GM12874 (cell line): ENCODE data around the gene CD40.

Experiments
- TF ChIP-seq, protein P1 (sequence below): IDR thresholded peaks from 2 replicates; pipeline ENCODE4 v1.5.1; 2011; ENCODE audit warnings: low read depth, mild to moderate bottlenecking, control low read depth, low read length, moderate library complexity; ENCODE audit not compliant: insufficient read depth

The CD40 gene

DNA sequence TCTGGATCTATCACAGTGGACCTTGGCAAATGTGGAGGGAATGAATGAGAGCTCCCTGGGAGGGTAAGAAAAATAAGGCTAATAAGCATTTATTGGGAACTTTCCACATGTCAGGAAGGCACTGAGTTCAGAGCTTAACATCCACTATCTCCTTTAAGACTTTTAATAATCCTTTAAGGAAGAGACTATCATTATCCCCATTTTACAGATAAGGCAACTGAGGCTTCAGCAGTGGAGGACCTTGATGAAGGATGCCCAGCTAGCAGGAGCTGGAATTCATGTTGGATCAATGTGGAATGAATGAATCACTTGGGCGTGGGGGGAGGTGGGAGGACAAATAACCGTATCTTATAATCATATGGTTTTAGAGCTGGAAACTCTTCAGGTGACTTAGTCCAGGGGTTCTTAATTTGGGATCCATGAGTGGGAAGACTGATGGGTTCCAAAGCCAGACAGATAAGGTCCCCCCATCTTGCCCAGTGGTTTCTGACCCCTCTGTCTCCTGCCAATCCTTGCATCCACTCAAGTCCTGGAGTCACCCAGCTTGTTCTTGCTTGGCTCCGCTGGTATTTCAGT lies 54.9 kb downstream of the CD40 start:
- TF ChIP-seq, protein P1, sequence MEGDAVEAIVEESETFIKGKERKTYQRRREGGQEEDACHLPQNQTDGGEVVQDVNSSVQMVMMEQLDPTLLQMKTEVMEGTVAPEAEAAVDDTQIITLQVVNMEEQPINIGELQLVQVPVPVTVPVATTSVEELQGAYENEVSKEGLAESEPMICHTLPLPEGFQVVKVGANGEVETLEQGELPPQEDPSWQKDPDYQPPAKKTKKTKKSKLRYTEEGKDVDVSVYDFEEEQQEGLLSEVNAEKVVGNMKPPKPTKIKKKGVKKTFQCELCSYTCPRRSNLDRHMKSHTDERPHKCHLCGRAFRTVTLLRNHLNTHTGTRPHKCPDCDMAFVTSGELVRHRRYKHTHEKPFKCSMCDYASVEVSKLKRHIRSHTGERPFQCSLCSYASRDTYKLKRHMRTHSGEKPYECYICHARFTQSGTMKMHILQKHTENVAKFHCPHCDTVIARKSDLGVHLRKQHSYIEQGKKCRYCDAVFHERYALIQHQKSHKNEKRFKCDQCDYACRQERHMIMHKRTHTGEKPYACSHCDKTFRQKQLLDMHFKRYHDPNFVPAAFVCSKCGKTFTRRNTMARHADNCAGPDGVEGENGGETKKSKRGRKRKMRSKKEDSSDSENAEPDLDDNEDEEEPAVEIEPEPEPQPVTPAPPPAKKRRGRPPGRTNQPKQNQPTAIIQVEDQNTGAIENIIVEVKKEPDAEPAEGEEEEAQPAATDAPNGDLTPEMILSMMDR = no peak

DNA sequence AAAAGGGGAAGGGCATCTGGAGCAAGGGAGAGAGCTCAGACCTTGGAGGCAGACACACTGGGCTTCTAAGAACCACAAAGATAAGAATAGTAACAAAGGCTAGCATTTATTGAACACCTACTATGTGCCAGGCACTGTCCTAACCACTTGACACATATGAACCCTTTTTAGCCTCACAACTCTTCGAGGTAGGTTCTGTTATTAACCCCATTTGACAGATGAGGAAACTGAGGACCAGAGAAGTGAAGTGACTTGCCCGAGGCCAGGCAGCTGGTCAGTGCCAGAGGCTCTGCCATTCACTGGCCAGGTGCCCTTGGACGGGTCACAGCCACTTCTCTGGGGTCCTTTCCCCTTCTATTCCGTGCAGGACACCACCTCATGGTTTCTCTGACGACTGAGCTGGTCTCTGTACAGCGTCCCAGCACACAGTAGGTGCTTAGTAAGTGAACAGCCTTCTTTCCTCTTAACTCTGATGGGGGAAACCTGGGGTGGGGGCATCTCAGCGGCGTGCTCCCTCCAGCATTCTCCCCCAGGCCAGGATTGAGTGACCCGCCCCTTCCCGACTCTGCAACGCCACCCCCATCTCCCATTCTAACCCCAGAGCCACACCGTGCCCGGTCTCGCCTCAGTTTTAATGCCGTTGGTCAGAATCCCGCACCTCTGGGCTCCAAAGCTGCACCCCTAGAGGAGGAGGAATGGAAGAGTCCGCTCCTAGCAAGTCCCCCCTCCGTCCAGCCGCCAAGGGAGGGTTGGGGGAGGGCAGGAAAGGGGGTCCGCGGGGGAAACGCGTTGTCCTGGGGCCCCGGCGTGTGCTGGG lies 55.7 kb downstream of the CD40 start:
- TF ChIP-seq, protein P1 = no peak

DNA sequence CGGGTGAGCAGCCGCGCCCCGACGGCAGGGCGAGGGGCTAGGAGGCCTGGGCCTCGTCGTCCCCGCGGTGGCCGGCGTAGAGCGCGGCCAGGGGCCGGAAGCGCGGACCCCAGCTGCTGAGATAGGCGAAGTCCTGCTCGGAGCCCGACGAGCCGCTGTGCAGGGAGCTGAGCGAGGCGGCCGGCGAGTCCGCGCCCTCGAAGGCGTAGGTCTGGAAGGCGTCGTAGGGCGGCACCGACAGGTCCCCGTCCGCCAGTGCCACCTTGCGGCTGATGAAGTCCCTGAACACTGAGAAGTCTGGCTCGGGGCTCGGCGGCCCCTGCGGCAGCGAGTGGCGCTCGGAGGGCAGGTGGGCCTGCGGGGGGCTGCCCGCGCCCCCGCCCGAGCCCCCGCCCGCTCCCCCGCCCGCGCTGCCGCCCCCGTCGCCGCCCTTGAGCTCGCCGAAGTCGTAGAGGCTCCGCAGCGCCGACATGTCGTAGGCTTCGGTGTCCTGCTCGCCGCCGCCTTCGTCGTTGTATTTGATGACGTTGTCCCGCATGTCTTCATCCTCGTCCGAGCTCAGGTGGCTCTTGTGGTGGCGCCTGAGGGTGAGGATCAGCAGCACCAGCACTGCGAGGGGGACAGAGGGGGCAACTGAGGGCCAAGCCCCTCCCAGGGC lies 56.5 kb downstream of the CD40 start:
- TF ChIP-seq, protein P1 = peak; percentile 85

DNA sequence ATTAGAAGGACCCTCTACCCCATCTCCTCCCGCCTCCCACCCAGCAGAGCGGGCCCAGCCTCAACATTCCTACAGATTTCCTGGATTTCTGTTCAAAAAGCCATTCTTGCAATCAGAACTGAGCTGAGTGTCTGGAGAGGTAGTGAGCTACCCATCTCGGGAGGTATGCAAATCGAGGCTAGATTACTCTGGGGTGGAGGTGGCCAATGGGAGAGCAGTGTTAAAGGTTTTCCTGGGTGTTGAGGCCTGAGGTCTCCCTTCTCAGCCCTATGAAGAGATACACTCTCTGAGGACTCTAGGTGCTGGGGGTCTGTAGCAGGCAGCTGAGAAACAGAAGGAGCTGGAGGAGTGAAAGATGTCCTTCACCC lies 57.0 kb downstream of the CD40 start:
- TF ChIP-seq, protein P1 = no peak

DNA sequence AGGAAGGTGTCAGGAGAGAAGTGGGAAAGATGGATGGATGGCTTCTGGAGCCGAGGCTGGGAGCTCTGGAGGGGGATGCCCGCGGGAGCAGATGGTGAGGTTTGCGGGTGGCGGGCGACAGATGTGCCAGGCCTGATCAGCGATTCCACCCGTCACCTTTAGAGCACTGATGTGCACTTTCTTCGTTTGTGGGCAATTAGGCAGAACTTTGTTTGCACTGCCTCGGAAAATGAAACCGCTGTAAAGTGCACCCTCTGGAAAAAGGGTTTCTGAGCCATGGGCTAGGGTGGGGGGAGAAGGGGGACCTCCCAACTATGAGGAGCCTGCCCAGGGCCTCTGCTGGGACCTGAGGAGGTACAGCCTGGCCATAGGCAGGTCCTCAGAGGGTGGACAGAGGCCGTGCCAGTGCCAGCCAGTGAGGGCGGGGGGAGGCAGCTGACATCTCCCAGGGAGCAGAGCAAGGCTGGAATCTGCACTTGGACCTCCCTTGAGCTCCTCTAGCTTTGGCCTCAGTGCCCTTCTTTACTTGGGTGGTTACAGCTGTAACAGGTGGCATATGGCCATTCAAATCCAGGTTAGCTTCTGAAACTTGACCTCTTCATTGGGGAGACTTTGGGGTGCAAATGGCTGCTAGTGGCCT lies 58.7 kb downstream of the CD40 start:
- TF ChIP-seq, protein P1 = no peak

DNA sequence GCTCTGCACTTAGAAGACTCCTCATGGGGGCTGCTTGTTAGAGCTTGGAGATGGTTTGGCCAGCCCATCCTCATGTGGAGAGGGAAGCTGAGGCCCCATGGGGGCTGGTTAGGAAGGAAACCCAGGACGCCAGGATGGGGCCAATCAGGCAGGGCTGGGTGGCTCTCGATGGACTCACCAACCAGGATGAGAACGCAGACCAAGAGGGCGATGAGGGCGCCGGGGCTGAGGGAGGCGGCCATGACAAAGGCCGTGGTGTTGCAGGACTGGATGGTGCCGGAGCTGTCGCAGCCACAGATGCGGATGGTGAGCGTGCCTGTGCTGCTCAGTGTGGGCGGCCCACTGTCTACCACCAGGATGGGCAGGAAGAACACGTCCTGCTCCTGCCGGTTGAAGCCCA lies 59.7 kb downstream of the CD40 start:
- TF ChIP-seq, protein P1 = no peak

DNA sequence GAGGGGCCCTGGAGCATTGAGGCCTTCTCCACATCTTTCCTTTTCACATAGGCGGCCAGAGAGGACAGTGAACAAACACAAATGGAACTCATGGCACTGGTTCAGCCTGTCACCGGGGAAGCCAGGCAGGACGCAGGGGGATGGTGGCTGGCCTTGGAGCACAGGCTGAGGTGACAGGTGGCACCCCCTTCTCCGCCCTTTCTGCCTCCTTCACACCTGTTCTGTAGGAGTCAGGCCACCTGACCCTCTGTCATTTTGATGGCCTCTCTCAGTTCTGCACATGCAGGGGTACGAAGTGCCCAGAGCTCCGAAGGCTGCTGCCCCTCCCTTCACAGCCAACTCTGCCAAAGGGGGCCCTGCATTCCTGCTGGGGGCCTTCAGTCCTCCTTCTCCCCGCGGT lies 60.8 kb downstream of the CD40 start:
- TF ChIP-seq, protein P1 = no peak
